Measurements from ENCODE around the gene RFTN1.

GRCh38 chr3:16317561-16317945, 195.9 kb downstream of the RFTN1 start:
- no peak for TF ChIP-seq CTCF (conservative IDR thresholded peaks at IDR 0.05; ENCODE audit: low read depth in 2 of 2)
- TF ChIP-seq POLR2AphosphoS5 (IDR thresholded peaks at IDR 0.05; ENCODE audit: low read depth), result no peak
- no peak for TF ChIP-seq EZH2 (IDR thresholded peaks at IDR 0.05; ENCODE audit: low read depth, unreplicated experiment)
- no peak for TF ChIP-seq CREB1 (CRISPR knock-in tag; IDR thresholded peaks at IDR 0.05; ENCODE audit: low read depth)
- TF ChIP-seq EZH2phosphoT487 (IDR thresholded peaks at IDR 0.05; ENCODE audit: unreplicated experiment), result no peak

All from GM23338 (cell line).